GM12878 (cell line): Measurements from ENCODE around the gene IRAK4. TPM values are rescaled to one million over a fixed set of nuclear protein-coding genes. Genes with fewer than 3 reads are reported as not detected.

ENCODE experiments used
- ATAC-seq: fragments of 200-7000 bp; cut with Tn5 transposase; 3 replicates; pipeline ENCODE4 v1.9.1; 2020; ENCODE audit warnings: mild to moderate bottlenecking, moderate library complexity
- BruUV-seq: library from RNA; stranded (reverse); fragments of 400-500 nt; replicated peaks from 2 replicates; lab custom pipeline; 2021; lab: Mats Ljungman, UMichigan
- CTCF ChIA-PET: fragments of 300-600 bp; sonication (Branson Sonifier 250); formaldehyde crosslinking; extraction: SDS; loops from one replicate; lab custom pipeline; 2021; ENCODE audit warnings: inconsistent platforms; lab: Yijun Ruan, JAX
- POLR2A ChIA-PET: fragments of 350-600 bp; formaldehyde crosslinking; extraction: SDS; loops from one replicate; lab custom pipeline; 2021; ENCODE audit warnings: inconsistent platforms; lab: Charles Lee
- RAD21 ChIA-PET: fragments of 300-600 bp; sonication (Branson Sonifier 250); formaldehyde crosslinking; loops from one replicate; lab custom pipeline; 2023; ENCODE audit warnings: antibody characterized with exemption; ENCODE audit not compliant: unreplicated experiment; lab: Charles Lee
- SMC1A ChIA-PET: fragments of 300-600 bp; sonication (Branson Sonifier 250); formaldehyde crosslinking; loops from one replicate; lab custom pipeline; 2023; ENCODE audit not compliant: unreplicated experiment, uncharacterized antibody; lab: Charles Lee
- DNase-seq: peaks from one replicate; pipeline ENCODE4 v3.0.0-alpha.2; 2011; ENCODE audit warnings: low read depth, low spot score
- FAIRE-seq: peaks from 3 replicates; lab custom pipeline; 2011; peaks lifted over from hg19 to GRCh38; lab: Jason Lieb, UNC
- H2AFZ ChIP-seq: 2 replicates; pipeline ENCODE4 v1.6.0; 2011; ENCODE audit warnings: low read depth, low read length, control low read depth; ENCODE audit not compliant: control insufficient read depth
- H3K27ac ChIP-seq: 2 replicates; pipeline ENCODE4 v1.5.1; 2011; ENCODE audit warnings: control low read depth; ENCODE audit not compliant: control insufficient read depth, insufficient read depth
- H3K27me3 ChIP-seq, 2 experiments: replicated peaks in 1 of 2; 2 replicates each; pipeline versions ENCODE4 v1.6.0 to v1.6.1; 2011; ENCODE audit warnings: low read length in 1 of 2; ENCODE audit not compliant: control insufficient read depth in 2 of 2, insufficient read depth in 2 of 2
- H3K36me3 ChIP-seq, 2 experiments: 2 replicates each; pipeline ENCODE4 v1.5.1; 2011; ENCODE audit warnings: low read length in 1 of 2; ENCODE audit not compliant: control insufficient read depth in 2 of 2, insufficient read depth in 2 of 2
- H3K4me1 ChIP-seq: 2 replicates; pipeline ENCODE4 v1.6.1; 2011; ENCODE audit warnings: mild to moderate bottlenecking, low read length, moderate library complexity, mixed read lengths; ENCODE audit not compliant: control insufficient read depth, insufficient read depth
- H3K4me2 ChIP-seq: 2 replicates; pipeline ENCODE4 v1.6.0; 2011; ENCODE audit warnings: control low read depth; ENCODE audit not compliant: control insufficient read depth, insufficient read depth
- H3K4me3 ChIP-seq: fragments of 200-600 bp; sonication (generic); 2 replicates; pipeline ENCODE4 v1.5.1; 2016
- H3K79me2 ChIP-seq: 2 replicates; pipeline ENCODE4 v1.6.0; 2011; ENCODE audit warnings: low read length; ENCODE audit not compliant: control insufficient read depth, insufficient read depth
- H3K9ac ChIP-seq: 2 replicates; pipeline ENCODE4 v1.8.0; 2011; ENCODE audit warnings: low read length, control low read depth, mixed read lengths; ENCODE audit not compliant: control insufficient read depth, insufficient read depth
- H3K9me3 ChIP-seq: replicated peaks from 3 replicates; pipeline ENCODE4 v1.5.1; 2011; ENCODE audit warnings: mild to moderate bottlenecking, low read length; ENCODE audit not compliant: control insufficient read depth, insufficient read depth
- H4K20me1 ChIP-seq: 2 replicates; pipeline ENCODE4 v1.6.0; 2011; ENCODE audit not compliant: control insufficient read depth, insufficient read depth
- CTCF ChIP-seq, 3 experiments: IDR thresholded peaks in 2 of 3; conservative IDR thresholded peaks in 1 of 3; 2 replicates each; pipeline ENCODE4 v1.5.1; 2011; ENCODE audit warnings: low read depth in 3 of 3, low read length in 3 of 3, mild to moderate bottlenecking in 3 of 3, control low read depth in 2 of 3, moderate library complexity in 2 of 3, inconsistent platforms in 1 of 3, mixed read lengths in 1 of 3; ENCODE audit not compliant: control insufficient read depth in 2 of 3, insufficient read depth in 1 of 3; ENCODE audit errors: extremely low read depth in 1 of 3
- POLR2AphosphoS2 ChIP-seq: IDR thresholded peaks from 2 replicates; pipeline ENCODE4 v1.6.1; 2011; ENCODE audit warnings: low read depth, mild to moderate bottlenecking, low read length, improper control_type of control experiment, moderate library complexity
- RAD21 ChIP-seq: IDR thresholded peaks from 2 replicates; pipeline ENCODE4 v1.6.1; 2011; ENCODE audit warnings: mild to moderate bottlenecking, low read depth, low read length, moderate library complexity; ENCODE audit not compliant: insufficient read depth
- SMC3 ChIP-seq: IDR thresholded peaks from 2 replicates; pipeline ENCODE4 v1.6.1; 2011; ENCODE audit warnings: low read length, improper control_type of control experiment, borderline replicate concordance
- ZNF217 ChIP-seq: fragments of 450-650 bp; IDR thresholded peaks from 2 replicates; pipeline ENCODE4 v1.6.1; 2017; ENCODE audit warnings: antibody characterized with exemption, mild to moderate bottlenecking
- WGBS: methylation state at CpG from one replicate; pipeline ENCODE4 v1.1.6; 2016; ENCODE audit warnings: low lambda C conversion rate; ENCODE audit not compliant: insufficient replicate concordance, insufficient coverage; ENCODE audit errors: missing lambda C conversion rate; 5-methylcytosine and 5-hydroxymethylcytosine counted together
- in situ Hi-C: fragments of 300-500 bp; cut with MboI; formaldehyde crosslinking; loops from 9 replicates; pipeline ENCODE4 v1.14.3; 2018; ENCODE audit warnings: mixed read lengths
- intact Hi-C: fragments of 100-400 bp; cut with micrococcal nuclease; formaldehyde crosslinking; loops from one replicate; pipeline ENCODE4 v1.14.2; 2022; ENCODE audit not compliant: unreplicated experiment
- polyA plus RNA-seq, 11 experiments: library from polyadenylated mRNA; depleted of rRNA in 4 of 11; unstranded in 6 of 11; stranded (reverse) in 5 of 11; fragments of >200 nt; fragmentation: Nextera tagmentation in 4 of 11; fragmentation: Illumina TruSeq in 1 of 11; extraction: Ambion mirVana in 4 of 11; extraction: Trizol in 1 of 11; gene quantifications; 1 replicate in 1 of 11; 2 replicates in 10 of 11; pipeline versions ENCODE4 v1.2.1 to v1.2.3, GENCODE V29; 2011 to 2016; ENCODE audit warnings: inconsistent platforms in 2 of 11, missing spikeins in 2 of 11, low read depth in 1 of 11
- total RNA-seq, 4 experiments: library from RNA; depleted of rRNA in 3 of 4; stranded (reverse); fragments of >200 nt in 3 of 4; fragmentation: Illumina TruSeq in 1 of 4; extraction: Trizol in 1 of 4; gene quantifications; 2 replicates each; pipeline versions ENCODE4 v1.2.1 to v1.2.3, GENCODE V29; 2013 to 2021

The IRAK4 gene
- total and polyA plus RNA-seq, 10 of the 15 experiments (the other 5 are each of a cell fraction or from before 2014, with no cell fraction given): 7.9 to 46.8 (median 20.9) TPM

GRCh38 chr12:43776498-43776897, 17.7 kb downstream of the IRAK4 start:
- intact Hi-C loops: loop anchor here (1.0 kb wide), 1 partner anchor 106 kb away; no protein-coding TSS in a partner anchor

More at GRCh38 chr12:43776498-43776897, 17.7 kb downstream of the IRAK4 start:
- Histone ChIP-seq H3K4me2 (no peak overlapping the region), H3K27ac (no peak overlapping the region), H3K4me3 (no peak overlapping the region), H2AFZ (no peak overlapping the region), H4K20me1 (no peaks in the 10 kb centered on the region), H3K9ac (no peak overlapping the region), H3K27me3 (no peaks in the 10 kb centered on the region), H3K36me3 (peaks cover 2 to 19% of the 10 kb centered on the region in 2 experiments), H3K79me2 (no peaks in the 10 kb centered on the region), H3K4me1 (no peaks in the 10 kb centered on the region), H3K9me3 (no peaks in the 10 kb centered on the region)
- ChIA-PET POLR2A (no interaction called here), RAD21 (interaction anchor here (1.0 to 4.3 kb wide), 3 partner anchors 26 to 107 kb away, joined by 3 to 43 read pairs (median 4); no protein-coding TSS in a partner anchor), CTCF (interaction anchor here (0.8 to 4.8 kb wide), 12 partner anchors 9 to 1154 kb away, joined by 3 to 59 read pairs (median 5); partner anchors contain the start of genes IRAK4 and PUS7L), SMC1A (interaction anchor here (0.8 to 3.0 kb wide), 10 partner anchors 8 to 106 kb away, joined by 3 to 39 read pairs (median 4); partner anchors contain the start of gene TWF1)
- in situ Hi-C loops: loop anchor here (5.0 kb wide), 1 partner anchor 106 kb away; no protein-coding TSS in a partner anchor
- FAIRE-seq (no peak), DNase-seq (no peak), ATAC-seq (peak; percentile 75)
- TF ChIP-seq CTCF (IDR thresholded peaks at IDR 0.05 in 2 of 3, conservative IDR thresholded peaks at IDR 0.05 in 1 of 3; ENCODE audit: control insufficient read depth in 2 of 3, extremely low read depth in 1 of 3, insufficient read depth in 1 of 3, low read depth in 3 of 3, low read length in 3 of 3) (peak in 2 of 3 experiments; percentile 29 to 35; a peak in 3 of 6 replicates), SMC3 (peak; percentile 47; the same call in 1 of the 2 replicates), ZNF217 (no peak), RAD21 (peak; percentile 40; the same call in 1 of the 2 replicates), POLR2AphosphoS2 (no peak)
- no TSS peak for BruUV-seq
- WGBS: 52% methylated on average over 3 of the region's 3 CpGs
